Measurements from ENCODE around the gene CST3. TPM values are rescaled to one million over a fixed set of nuclear protein-coding genes. Genes with fewer than 3 reads are reported as not detected.

Gene CST3
- total RNA-seq, 4 donors from 2014 or later: 951 to 1,877 (median 1,344) TPM

DNA sequence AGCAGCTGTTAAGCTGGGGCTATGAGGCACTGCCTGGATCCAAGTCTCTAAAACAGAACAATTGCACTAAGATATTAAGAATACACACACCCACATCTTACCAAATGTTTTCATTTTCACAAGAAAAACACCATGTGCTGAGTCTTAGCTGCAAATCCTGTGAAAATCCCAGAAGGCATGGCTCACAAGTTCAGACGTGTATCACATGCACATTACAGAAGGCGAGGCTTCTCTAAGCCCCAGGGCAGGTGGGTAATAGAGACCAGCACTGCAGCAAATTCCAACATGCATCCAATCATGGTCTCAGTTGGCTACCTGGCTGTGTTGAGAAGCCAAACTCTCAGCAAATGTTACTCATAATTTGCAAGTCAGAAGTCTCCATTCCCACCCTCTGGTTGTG lies 16.2 kb upstream of the CST3 start:
- Histone ChIP-seq H3K27me3 (peaks cover 31% of the 10 kb centered on the region), H3K36me3 (no peaks in the 10 kb centered on the region), H3K9me3 (no peaks in the 10 kb centered on the region), H3K4me3 (no peak overlapping the region), H3K27ac (peak overlapping the region in 3 of 4 donors; percentile 32 to 82 (median 51)), H3K4me1 (peaks cover 0 to 41% (median 22%) of the 10 kb centered on the region in 3 donors)
- 83% methylated on average over 1 of the region's 2 CpGs; no CpG with 5 or more reads in 1 of the 2 donors for WGBS, 2 donors (ENCODE audit: low coverage in 1 of 2)
- ATAC-seq: no peak
- TF ChIP-seq POLR2A (IDR thresholded peaks at IDR 0.05) (no peak), EP300 (IDR thresholded peaks at IDR 0.05) (no peak), POLR2AphosphoS5 (IDR thresholded peaks at IDR 0.05) (no peak)
- TF ChIP-seq, protein P1, sequence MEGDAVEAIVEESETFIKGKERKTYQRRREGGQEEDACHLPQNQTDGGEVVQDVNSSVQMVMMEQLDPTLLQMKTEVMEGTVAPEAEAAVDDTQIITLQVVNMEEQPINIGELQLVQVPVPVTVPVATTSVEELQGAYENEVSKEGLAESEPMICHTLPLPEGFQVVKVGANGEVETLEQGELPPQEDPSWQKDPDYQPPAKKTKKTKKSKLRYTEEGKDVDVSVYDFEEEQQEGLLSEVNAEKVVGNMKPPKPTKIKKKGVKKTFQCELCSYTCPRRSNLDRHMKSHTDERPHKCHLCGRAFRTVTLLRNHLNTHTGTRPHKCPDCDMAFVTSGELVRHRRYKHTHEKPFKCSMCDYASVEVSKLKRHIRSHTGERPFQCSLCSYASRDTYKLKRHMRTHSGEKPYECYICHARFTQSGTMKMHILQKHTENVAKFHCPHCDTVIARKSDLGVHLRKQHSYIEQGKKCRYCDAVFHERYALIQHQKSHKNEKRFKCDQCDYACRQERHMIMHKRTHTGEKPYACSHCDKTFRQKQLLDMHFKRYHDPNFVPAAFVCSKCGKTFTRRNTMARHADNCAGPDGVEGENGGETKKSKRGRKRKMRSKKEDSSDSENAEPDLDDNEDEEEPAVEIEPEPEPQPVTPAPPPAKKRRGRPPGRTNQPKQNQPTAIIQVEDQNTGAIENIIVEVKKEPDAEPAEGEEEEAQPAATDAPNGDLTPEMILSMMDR (IDR thresholded peaks at IDR 0.05): no peak

DNA sequence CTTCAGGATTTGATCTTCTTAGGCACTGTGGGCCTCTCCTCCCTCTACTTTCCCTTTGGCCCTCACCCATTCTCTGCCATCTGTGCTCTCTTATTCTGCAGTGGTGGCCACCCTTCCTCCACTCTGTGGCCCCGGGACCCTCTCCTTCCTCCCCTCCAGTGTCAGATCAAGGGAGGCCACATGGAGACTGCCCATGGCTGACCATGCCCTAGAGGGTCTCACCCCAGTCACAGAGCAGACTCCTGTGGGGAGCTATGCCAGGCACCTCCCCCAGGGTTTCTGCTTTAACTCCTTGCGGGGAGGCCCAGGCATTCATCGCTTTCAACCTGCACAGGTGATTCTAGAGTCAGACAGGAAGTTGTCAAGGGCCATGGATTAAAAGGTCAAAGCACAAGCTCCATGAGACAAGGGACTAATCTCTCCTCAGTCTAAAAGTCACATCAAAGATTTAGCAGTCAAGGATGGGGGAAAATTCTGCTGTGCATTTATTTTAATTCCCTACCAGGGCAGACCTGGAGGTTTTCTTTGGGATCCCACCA lies 15.7 kb upstream of the CST3 start:
- peak overlapping the region in 3 of 4 donors; percentile 32 to 82 (median 51) for H3K27ac ChIP-seq
- no peak for TF ChIP-seq POLR2A (IDR thresholded peaks at IDR 0.05)
- TF ChIP-seq, protein P1 (IDR thresholded peaks at IDR 0.05): no peak
- no peak for TF ChIP-seq POLR2AphosphoS5 (IDR thresholded peaks at IDR 0.05)
- TF ChIP-seq EP300 (IDR thresholded peaks at IDR 0.05): no peak
- ATAC-seq: no peak
- no peak overlapping the region for H3K4me3 ChIP-seq
- H3K9me3 ChIP-seq: no peaks in the 10 kb centered on the region
- WGBS, 2 donors (ENCODE audit: low coverage in 1 of 2): 80% methylated on average over 2 of the region's 3 CpGs; no CpG with 5 or more reads in 1 of the 2 donors
- no peaks in the 10 kb centered on the region for H3K36me3 ChIP-seq
- peaks cover 0 to 41% (median 22%) of the 10 kb centered on the region in 3 donors for H3K4me1 ChIP-seq
- peaks cover 31% of the 10 kb centered on the region for H3K27me3 ChIP-seq

DNA sequence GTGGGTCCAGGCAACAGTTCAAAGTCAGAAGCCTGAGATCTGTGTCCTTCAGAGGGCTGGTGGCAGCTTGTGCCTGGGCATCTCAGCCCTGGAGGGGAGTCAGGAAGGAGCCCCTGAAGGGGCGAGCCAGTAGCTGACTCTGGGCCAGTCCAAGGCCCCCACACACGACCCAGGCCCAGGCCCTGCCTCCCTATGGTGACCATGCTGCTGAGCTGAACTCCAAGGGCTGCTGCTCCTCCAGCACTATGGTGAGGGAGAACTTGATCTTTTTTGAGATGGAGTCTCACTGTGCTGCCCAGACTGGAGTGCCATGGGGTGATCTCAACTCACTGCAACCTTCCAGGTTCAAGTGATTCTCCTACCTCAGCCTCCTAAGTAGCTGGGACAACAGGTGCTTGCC lies 15.2 kb upstream of the CST3 start:
- ATAC-seq: no peak

DNA sequence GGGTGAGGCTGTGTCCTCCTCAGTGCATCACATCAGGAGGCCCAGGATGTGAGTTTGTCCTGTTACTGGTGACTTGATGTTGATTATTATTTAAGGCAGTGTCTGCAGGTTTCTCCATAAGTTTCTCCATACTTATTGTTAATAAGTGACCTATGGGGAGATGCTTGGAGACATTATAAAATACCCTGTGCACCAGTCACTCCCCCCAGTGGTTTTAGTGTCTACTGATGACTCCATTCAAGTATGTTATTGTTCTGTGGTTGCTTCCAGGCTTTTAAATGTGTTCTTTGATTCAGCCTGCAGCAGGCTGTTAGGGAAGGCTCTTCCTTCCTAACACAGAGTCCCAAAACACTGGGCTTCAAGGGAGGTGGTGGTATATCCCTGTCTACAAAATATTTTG lies 14.6 kb upstream of the CST3 start:
- no peak for ATAC-seq
- Histone ChIP-seq H3K9me3 (no peaks in the 10 kb centered on the region), H3K27me3 (peaks cover 31% of the 10 kb centered on the region), H3K4me1 (peaks cover 0 to 41% (median 22%) of the 10 kb centered on the region in 3 donors), H3K27ac (no peak overlapping the region), H3K36me3 (no peaks in the 10 kb centered on the region), H3K4me3 (no peak overlapping the region)
- no peak for TF ChIP-seq POLR2A (IDR thresholded peaks at IDR 0.05)
- no peak for TF ChIP-seq POLR2AphosphoS5 (IDR thresholded peaks at IDR 0.05)
- no peak for TF ChIP-seq EP300 (IDR thresholded peaks at IDR 0.05)
- TF ChIP-seq, protein P1 (IDR thresholded peaks at IDR 0.05): no peak

More for the DNA sequence above, 15.2 kb upstream of the CST3 start:
- Histone ChIP-seq H3K27me3 (peaks cover 31% of the 10 kb centered on the region), H3K36me3 (no peaks in the 10 kb centered on the region), H3K4me1 (peaks cover 0 to 41% (median 22%) of the 10 kb centered on the region in 3 donors), H3K27ac (peak overlapping the region in 2 of 4 donors; percentile 51 to 82), H3K9me3 (no peaks in the 10 kb centered on the region), H3K4me3 (no peak overlapping the region)
- no CpG with 5 or more reads among the region's 2 CpGs for WGBS, 2 donors (ENCODE audit: low coverage in 1 of 2)
- TF ChIP-seq POLR2AphosphoS5 (IDR thresholded peaks at IDR 0.05): no peak
- TF ChIP-seq, protein P1 (IDR thresholded peaks at IDR 0.05): no peak
- TF ChIP-seq EP300 (IDR thresholded peaks at IDR 0.05): no peak
- no peak for TF ChIP-seq POLR2A (IDR thresholded peaks at IDR 0.05)

DNA sequence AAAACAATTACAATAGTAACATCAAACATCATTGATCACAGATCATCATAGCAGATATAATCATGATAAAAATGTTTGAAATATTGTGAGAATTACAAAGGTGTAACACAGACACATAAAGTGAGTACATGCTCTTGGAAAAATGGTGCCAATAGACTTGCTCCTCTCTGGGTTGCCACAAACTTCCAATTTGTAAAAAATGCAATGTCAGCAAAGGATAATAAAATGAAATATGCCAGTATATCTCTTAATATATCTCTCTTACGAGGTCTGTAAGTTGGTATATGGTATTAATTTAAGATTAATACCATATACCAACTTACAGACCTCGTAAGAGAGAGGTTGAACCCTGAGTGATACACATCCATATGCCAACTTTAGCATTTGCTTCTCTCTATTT lies 13.4 kb upstream of the CST3 start:
- peaks cover 0 to 31% (median 19%) of the 10 kb centered on the region in 3 donors for H3K4me1 ChIP-seq
- no peak for TF ChIP-seq POLR2A (IDR thresholded peaks at IDR 0.05)
- no peak for TF ChIP-seq EP300 (IDR thresholded peaks at IDR 0.05)
- TF ChIP-seq, protein P1 (IDR thresholded peaks at IDR 0.05): no peak
- TF ChIP-seq POLR2AphosphoS5 (IDR thresholded peaks at IDR 0.05): no peak
- no peaks in the 10 kb centered on the region for H3K36me3 ChIP-seq
- no peak overlapping the region for H3K27ac ChIP-seq
- WGBS, 2 donors (ENCODE audit: low coverage in 1 of 2): 82 to 89% methylated on average over 2 of the region's 2 CpGs
- H3K27me3 ChIP-seq: peaks cover 26% of the 10 kb centered on the region
- H3K9me3 ChIP-seq: no peaks in the 10 kb centered on the region
- ATAC-seq: no peak
- no peak overlapping the region for H3K4me3 ChIP-seq

Measured in gastroesophageal sphincter (tissue), 4 donors.